GM23338 (cell line): Measurements from ENCODE around the gene ZNF451. TPM values are rescaled to one million over a fixed set of nuclear protein-coding genes. Genes with fewer than 3 reads are reported as not detected.

Experiments used
- ATAC-seq: fragments of 200-7000 bp; cut with Tn5 transposase; 3 replicates; pipeline ENCODE4 v1.9.1; 2020
- DNase-seq: peaks from one replicate; pipeline ENCODE4 v3.0.0-alpha.2; 2015; ENCODE audit warnings: low spot score
- H2AFZ ChIP-seq: fragments of 200-600 bp; sonication (generic); 2 replicates; pipeline ENCODE4 v1.8.0; 2016; ENCODE audit warnings: antibody characterized with exemption, mild to moderate bottlenecking, moderate library complexity
- H3F3A ChIP-seq: fragments of 200-600 bp; sonication (generic); replicated peaks from 2 replicates; pipeline ENCODE4 v1.8.0; 2017; ENCODE audit warnings: antibody characterized with exemption, mixed run types, low read depth
- H3K27ac ChIP-seq: fragments of 200-600 bp; sonication (generic); 2 replicates; pipeline ENCODE4 v1.6.1; 2016; ENCODE audit warnings: low read depth
- H3K27me3 ChIP-seq: fragments of 200-600 bp; sonication (generic); 2 replicates; pipeline ENCODE4 v1.8.0; 2016; ENCODE audit warnings: mild to moderate bottlenecking, mixed run types, moderate library complexity; ENCODE audit not compliant: insufficient read depth
- H3K36me3 ChIP-seq: fragments of 200-600 bp; sonication (generic); 2 replicates; pipeline ENCODE4 v1.8.0; 2016; ENCODE audit warnings: mild to moderate bottlenecking; ENCODE audit not compliant: insufficient read depth
- H3K4me1 ChIP-seq: fragments of 200-600 bp; sonication (generic); 2 replicates; pipeline ENCODE4 v1.8.0; 2016; ENCODE audit warnings: mild to moderate bottlenecking, moderate library complexity; ENCODE audit not compliant: insufficient read depth
- H3K4me2 ChIP-seq: fragments of 200-600 bp; sonication (generic); 2 replicates; pipeline ENCODE4 v1.7.1; 2017; ENCODE audit warnings: mixed run types
- H3K4me3 ChIP-seq: fragments of 200-600 bp; sonication (generic); 2 replicates; pipeline ENCODE4 v1.6.1; 2016; ENCODE audit warnings: mixed run types
- H3K79me2 ChIP-seq: fragments of 200-600 bp; sonication (generic); replicated peaks from 2 replicates; pipeline ENCODE4 v1.8.0; 2017; ENCODE audit warnings: mild to moderate bottlenecking; ENCODE audit not compliant: insufficient read depth
- H3K9me2 ChIP-seq: fragments of 200-600 bp; sonication (generic); 2 replicates; pipeline ENCODE4 v1.8.0; 2017; ENCODE audit not compliant: insufficient read depth
- H4K20me1 ChIP-seq: fragments of 200-600 bp; sonication (generic); replicated peaks from 2 replicates; pipeline ENCODE4 v1.8.0; 2017; ENCODE audit warnings: mild to moderate bottlenecking; ENCODE audit not compliant: insufficient read depth
- H3K27ac Mint-ChIP-seq: 2 replicates; pipeline ENCODE4 v1.8.0; 2020; ENCODE audit warnings: inconsistent platforms, mild to moderate bottlenecking, moderate library complexity, mixed read lengths
- H3K27me3 Mint-ChIP-seq: 3 replicates; pipeline ENCODE4 v1.8.0; 2022; ENCODE audit warnings: low read depth, mild to moderate bottlenecking, moderate library complexity, mixed read lengths, inconsistent platforms; ENCODE audit not compliant: insufficient read depth, poor library complexity
- H3K36me3 Mint-ChIP-seq: 3 replicates; pipeline ENCODE4 v1.8.0; 2021; ENCODE audit warnings: low read depth, mild to moderate bottlenecking, inconsistent platforms, moderate library complexity, mixed read lengths
- H3K4me1 Mint-ChIP-seq: 3 replicates; pipeline ENCODE4 v1.8.0; 2020; ENCODE audit warnings: mild to moderate bottlenecking, inconsistent platforms, mixed read lengths
- H3K4me3 Mint-ChIP-seq: 3 replicates; pipeline ENCODE4 v1.8.0; 2021; ENCODE audit warnings: moderate library complexity, mild to moderate bottlenecking, inconsistent platforms, mixed read lengths
- H3K9me3 Mint-ChIP-seq: 3 replicates; pipeline ENCODE4 v1.8.0; 2020; ENCODE audit warnings: moderate library complexity, mild to moderate bottlenecking, inconsistent platforms, mixed read lengths
- JUNB ChIP-seq: IDR thresholded peaks from one replicate; pipeline ENCODE4 v1.6.1; 2016; ENCODE audit warnings: antibody characterized with exemption; ENCODE audit not compliant: unreplicated experiment
- STAT1 ChIP-seq: IDR thresholded peaks from one replicate; pipeline ENCODE4 v1.6.1; 2016; ENCODE audit warnings: antibody characterized with exemption; ENCODE audit not compliant: unreplicated experiment
- ZNF331 ChIP-seq: fragments of 250-450 bp; sonication (Bioruptor Pico); IDR thresholded peaks from 2 replicates; pipeline ENCODE4 v1.5.0; 2020; ENCODE audit warnings: low read depth, mild to moderate bottlenecking, moderate library complexity
- polyA plus RNA-seq: library from polyadenylated mRNA; unstranded; fragments of >200 nt; fragmentation: Nextera tagmentation; extraction: Ambion mirVana; gene quantifications from 2 replicates; pipeline ENCODE4 v1.2.1, GENCODE V29; 2016
- total RNA-seq: library from RNA; depleted of rRNA; stranded (reverse); fragments of >200 nt; shearing (Covaris generic); gene quantifications from 2 replicates; pipeline ENCODE4 v1.2.3, GENCODE V29; 2014; rRNA removed
- TF ChIP-seq, protein P1 (sequence below): fragments of 250-450 bp; sonication (Bioruptor Pico); IDR thresholded peaks from 2 replicates; pipeline ENCODE4 v1.5.0; 2020; ENCODE audit warnings: mild to moderate bottlenecking, moderate library complexity

Gene ZNF451
- total and polyA plus RNA-seq, 2 experiments from 2014 or later = 44.8 to 54.1 TPM

DNA sequence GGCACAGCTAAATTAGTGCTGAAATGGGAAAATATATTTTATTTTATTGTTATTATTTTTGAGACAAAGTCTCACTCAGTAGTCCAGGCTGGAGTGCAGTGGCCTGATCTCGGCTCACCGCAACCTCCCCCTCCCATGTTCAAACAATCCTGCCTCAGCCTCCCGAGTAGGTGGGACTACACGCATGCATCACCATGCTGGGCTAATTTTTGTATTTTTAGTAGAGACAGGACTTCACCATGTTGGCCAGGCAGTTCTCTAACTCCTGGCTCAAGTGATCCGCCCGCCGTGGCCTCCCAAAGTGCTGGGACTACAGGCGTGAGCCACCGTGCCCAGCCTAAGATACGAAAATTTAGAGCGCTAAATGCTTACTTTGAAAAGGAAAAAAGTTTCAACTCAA lies 127.3 kb downstream of the ZNF451 start:
- no peaks in the 10 kb centered on the region for H3K36me3 ChIP-seq
- H3K9me3 Mint-ChIP-seq = peaks cover 10% of the 10 kb centered on the region
- peaks cover 10% of the 10 kb centered on the region; the same call in 2 of the 3 replicates for H3K36me3 Mint-ChIP-seq

More for the DNA sequence above, 127.3 kb downstream of the ZNF451 start:
- peaks cover 2% of the 10 kb centered on the region for H3K27me3 Mint-ChIP-seq
- DNase-seq (no peak), ATAC-seq (no peak)
- Histone ChIP-seq H3K4me1 (peaks cover 3% of the 10 kb centered on the region; the same call in 1 of the 2 replicates), H3K9me2 (no peaks in the 10 kb centered on the region), H3K27me3 (no peaks in the 10 kb centered on the region), H3K27ac (no peak overlapping the region), H3K79me2 (peaks cover 90% of the 10 kb centered on the region), H2AFZ (no peak overlapping the region), H3K4me2 (no peak overlapping the region), H4K20me1 (peaks cover 15% of the 10 kb centered on the region; the same call in 1 of the 2 replicates), H3F3A (no peaks in the 10 kb centered on the region), H3K4me3 (no peak overlapping the region)
- no peak overlapping the region for H3K27ac Mint-ChIP-seq
- no peak overlapping the region for H3K4me3 Mint-ChIP-seq
- no peak for TF ChIP-seq STAT1
- no peak for TF ChIP-seq JUNB
- TF ChIP-seq ZNF331 (CRISPR knock-in tag) = no peak
- TF ChIP-seq, protein P1, sequence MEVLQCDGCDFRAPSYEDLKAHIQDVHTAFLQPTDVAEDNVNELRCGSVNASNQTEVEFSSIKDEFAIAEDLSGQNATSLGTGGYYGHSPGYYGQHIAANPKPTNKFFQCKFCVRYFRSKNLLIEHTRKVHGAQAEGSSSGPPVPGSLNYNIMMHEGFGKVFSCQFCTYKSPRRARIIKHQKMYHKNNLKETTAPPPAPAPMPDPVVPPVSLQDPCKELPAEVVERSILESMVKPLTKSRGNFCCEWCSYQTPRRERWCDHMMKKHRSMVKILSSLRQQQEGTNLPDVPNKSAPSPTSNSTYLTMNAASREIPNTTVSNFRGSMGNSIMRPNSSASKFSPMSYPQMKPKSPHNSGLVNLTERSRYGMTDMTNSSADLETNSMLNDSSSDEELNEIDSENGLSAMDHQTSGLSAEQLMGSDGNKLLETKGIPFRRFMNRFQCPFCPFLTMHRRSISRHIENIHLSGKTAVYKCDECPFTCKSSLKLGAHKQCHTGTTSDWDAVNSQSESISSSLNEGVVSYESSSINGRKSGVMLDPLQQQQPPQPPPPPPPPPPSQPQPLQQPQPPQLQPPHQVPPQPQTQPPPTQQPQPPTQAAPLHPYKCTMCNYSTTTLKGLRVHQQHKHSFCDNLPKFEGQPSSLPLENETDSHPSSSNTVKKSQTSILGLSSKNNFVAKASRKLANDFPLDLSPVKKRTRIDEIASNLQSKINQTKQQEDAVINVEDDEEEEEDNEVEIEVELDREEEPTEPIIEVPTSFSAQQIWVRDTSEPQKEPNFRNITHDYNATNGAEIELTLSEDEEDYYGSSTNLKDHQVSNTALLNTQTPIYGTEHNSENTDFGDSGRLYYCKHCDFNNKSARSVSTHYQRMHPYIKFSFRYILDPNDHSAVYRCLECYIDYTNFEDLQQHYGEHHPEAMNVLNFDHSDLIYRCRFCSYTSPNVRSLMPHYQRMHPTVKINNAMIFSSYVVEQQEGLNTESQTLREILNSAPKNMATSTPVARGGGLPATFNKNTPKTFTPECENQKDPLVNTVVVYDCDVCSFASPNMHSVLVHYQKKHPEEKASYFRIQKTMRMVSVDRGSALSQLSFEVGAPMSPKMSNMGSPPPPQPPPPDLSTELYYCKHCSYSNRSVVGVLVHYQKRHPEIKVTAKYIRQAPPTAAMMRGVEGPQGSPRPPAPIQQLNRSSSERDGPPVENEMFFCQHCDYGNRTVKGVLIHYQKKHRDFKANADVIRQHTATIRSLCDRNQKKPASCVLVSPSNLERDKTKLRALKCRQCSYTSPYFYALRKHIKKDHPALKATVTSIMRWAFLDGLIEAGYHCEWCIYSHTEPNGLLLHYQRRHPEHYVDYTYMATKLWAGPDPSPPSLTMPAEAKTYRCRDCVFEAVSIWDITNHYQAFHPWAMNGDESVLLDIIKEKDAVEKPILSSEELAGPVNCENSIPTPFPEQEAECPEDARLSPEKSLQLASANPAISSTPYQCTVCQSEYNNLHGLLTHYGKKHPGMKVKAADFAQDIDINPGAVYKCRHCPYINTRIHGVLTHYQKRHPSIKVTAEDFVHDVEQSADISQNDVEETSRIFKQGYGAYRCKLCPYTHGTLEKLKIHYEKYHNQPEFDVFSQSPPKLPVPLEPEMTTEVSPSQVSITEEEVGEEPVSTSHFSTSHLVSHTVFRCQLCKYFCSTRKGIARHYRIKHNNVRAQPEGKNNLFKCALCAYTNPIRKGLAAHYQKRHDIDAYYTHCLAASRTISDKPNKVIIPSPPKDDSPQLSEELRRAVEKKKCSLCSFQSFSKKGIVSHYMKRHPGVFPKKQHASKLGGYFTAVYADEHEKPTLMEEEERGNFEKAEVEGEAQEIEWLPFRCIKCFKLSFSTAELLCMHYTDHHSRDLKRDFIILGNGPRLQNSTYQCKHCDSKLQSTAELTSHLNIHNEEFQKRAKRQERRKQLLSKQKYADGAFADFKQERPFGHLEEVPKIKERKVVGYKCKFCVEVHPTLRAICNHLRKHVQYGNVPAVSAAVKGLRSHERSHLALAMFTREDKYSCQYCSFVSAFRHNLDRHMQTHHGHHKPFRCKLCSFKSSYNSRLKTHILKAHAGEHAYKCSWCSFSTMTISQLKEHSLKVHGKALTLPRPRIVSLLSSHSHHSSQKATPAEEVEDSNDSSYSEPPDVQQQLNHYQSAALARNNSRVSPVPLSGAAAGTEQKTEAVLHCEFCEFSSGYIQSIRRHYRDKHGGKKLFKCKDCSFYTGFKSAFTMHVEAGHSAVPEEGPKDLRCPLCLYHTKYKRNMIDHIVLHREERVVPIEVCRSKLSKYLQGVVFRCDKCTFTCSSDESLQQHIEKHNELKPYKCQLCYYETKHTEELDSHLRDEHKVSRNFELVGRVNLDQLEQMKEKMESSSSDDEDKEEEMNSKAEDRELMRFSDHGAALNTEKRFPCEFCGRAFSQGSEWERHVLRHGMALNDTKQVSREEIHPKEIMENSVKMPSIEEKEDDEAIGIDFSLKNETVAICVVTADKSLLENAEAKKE = no peak
- H3K4me1 Mint-ChIP-seq = peaks cover 30% of the 10 kb centered on the region

Other genes starting within 250 kb of the ZNF451 start
- 4.9 and 6.7 TPM in 2 replicates for gene BEND6, start 135.1 kb upstream of the ZNF451 start, total RNA-seq
- 4.5 and 6.0 TPM in 2 replicates for gene BEND6, start 135.1 kb upstream of the ZNF451 start, polyA plus RNA-seq
- 21.3 and 24.0 TPM in 2 replicates for gene KIAA1586, start 43.5 kb upstream of the ZNF451 start, total RNA-seq
- 30.2 and 37.7 TPM in 2 replicates for gene KIAA1586, start 43.5 kb upstream of the ZNF451 start, polyA plus RNA-seq
- gene BAG2, start 82.1 kb downstream of the ZNF451 start, total RNA-seq = 8.5 TPM in 2 replicates
- 9.0 and 9.5 TPM in 2 replicates for gene BAG2, start 82.1 kb downstream of the ZNF451 start, polyA plus RNA-seq
- gene RAB23, start 132.1 kb downstream of the ZNF451 start, total RNA-seq = 16.0 and 16.7 TPM in 2 replicates
- 5.0 and 5.2 TPM in 2 replicates for gene RAB23, start 132.1 kb downstream of the ZNF451 start, polyA plus RNA-seq
- gene PRIM2, start 227.4 kb downstream of the ZNF451 start, total RNA-seq = 65.3 and 75.2 TPM in 2 replicates
- 37.2 and 45.5 TPM in 2 replicates for gene PRIM2, start 227.4 kb downstream of the ZNF451 start, polyA plus RNA-seq